ENCODE data around the gene TOM1L1. TPM values are rescaled to one million over a fixed set of nuclear protein-coding genes. Genes with fewer than 3 reads are reported as not detected.

The TOM1L1 gene
- total RNA-seq, 1 experiment from 2014 or later, result 46.8 TPM

DNA sequence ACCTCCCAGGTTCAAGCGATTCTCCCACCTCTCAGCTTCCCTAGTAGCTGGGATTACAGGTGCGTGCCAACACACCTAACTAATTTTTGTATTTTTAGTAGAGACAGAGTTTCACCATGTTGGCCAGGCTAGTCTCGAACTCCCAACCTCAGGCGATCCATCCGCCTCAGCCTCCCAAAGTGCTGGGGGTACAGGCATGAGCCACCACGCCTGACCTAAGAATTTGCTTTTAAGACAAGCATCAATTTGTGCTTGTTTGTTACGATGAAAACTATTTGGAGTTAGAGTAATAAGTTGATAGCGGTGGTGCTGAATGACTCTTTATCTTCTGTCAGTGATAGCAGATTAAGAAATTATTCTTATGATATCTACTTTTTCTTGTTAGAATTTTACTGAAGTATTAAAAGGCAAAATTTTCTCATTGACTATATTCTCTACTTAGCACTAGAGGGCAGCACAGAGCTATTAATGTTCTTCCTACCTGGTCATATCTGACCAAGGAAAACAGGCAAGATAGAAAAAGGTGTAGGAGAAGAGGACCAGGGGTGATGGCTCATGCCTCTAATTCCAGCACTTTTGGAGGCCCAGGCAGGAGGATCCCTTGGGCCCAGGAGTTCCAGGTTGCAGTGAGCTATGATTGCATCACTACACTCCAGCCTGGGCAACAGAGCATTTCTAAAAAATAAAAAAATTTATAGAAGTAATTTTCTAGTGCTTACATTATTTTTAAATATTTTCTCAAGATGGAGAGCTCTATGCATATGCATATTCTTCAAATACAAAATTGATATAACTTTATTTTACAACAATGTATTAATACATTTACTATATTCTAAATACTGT lies 92.4 kb downstream of the TOM1L1 start:
- peak; percentile 10 for DNase-seq
- CTCF ChIA-PET, result interaction anchor here (0.7 to 1.8 kb wide), 7 partner anchors 13 to 691 kb away, joined by 3 to 15 read pairs (median 4); no protein-coding TSS in a partner anchor
- H3K27ac Mint-ChIP-seq (ENCODE audit: unreplicated experiment), result no peak overlapping the region
- intact Hi-C loops (cut with micrococcal nuclease; ENCODE audit: unreplicated experiment), result loop anchor here (1.0 to 2.0 kb wide), 3 partner anchors 304 to 520 kb away; no protein-coding TSS in a partner anchor
- no peaks in the 10 kb centered on the region for H3K9me3 Mint-ChIP-seq (ENCODE audit: low read depth, unreplicated experiment)
- BruUV-seq (replicated peaks), result no TSS peak
- H3K4me1 Mint-ChIP-seq (ENCODE audit: low read depth, unreplicated experiment), result no peaks in the 10 kb centered on the region
- no peak overlapping the region for H3K4me3 Mint-ChIP-seq (ENCODE audit: low read depth, unreplicated experiment)
- H3K27me3 Mint-ChIP-seq (ENCODE audit: unreplicated experiment), result no peaks in the 10 kb centered on the region
- H3K36me3 Mint-ChIP-seq (ENCODE audit: insufficient read depth, unreplicated experiment), result no peaks in the 10 kb centered on the region
- TF ChIP-seq, protein P1, sequence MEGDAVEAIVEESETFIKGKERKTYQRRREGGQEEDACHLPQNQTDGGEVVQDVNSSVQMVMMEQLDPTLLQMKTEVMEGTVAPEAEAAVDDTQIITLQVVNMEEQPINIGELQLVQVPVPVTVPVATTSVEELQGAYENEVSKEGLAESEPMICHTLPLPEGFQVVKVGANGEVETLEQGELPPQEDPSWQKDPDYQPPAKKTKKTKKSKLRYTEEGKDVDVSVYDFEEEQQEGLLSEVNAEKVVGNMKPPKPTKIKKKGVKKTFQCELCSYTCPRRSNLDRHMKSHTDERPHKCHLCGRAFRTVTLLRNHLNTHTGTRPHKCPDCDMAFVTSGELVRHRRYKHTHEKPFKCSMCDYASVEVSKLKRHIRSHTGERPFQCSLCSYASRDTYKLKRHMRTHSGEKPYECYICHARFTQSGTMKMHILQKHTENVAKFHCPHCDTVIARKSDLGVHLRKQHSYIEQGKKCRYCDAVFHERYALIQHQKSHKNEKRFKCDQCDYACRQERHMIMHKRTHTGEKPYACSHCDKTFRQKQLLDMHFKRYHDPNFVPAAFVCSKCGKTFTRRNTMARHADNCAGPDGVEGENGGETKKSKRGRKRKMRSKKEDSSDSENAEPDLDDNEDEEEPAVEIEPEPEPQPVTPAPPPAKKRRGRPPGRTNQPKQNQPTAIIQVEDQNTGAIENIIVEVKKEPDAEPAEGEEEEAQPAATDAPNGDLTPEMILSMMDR (IDR thresholded peaks at IDR 0.05; ENCODE audit: unreplicated experiment), result peak; percentile 23

GRCh38 chr17:54996441-54996840 lies 95.8 kb downstream of the TOM1L1 start:
- TF ChIP-seq, protein P1 (IDR thresholded peaks at IDR 0.05; ENCODE audit: unreplicated experiment), result no peak
- BruUV-seq (replicated peaks), result no TSS peak
- Mint-ChIP-seq H3K4me1 (ENCODE audit: low read depth, unreplicated experiment) (no peaks in the 10 kb centered on the region), H3K36me3 (ENCODE audit: insufficient read depth, unreplicated experiment) (no peaks in the 10 kb centered on the region), H3K27me3 (ENCODE audit: unreplicated experiment) (no peaks in the 10 kb centered on the region), H3K27ac (ENCODE audit: unreplicated experiment) (no peak overlapping the region), H3K4me3 (ENCODE audit: low read depth, unreplicated experiment) (no peak overlapping the region), H3K9me3 (ENCODE audit: low read depth, unreplicated experiment) (no peaks in the 10 kb centered on the region)
- DNase-seq, result no peak
- CTCF ChIA-PET, result no interaction called here
- intact Hi-C loops (cut with micrococcal nuclease; ENCODE audit: unreplicated experiment), result no loop called here

DNA sequence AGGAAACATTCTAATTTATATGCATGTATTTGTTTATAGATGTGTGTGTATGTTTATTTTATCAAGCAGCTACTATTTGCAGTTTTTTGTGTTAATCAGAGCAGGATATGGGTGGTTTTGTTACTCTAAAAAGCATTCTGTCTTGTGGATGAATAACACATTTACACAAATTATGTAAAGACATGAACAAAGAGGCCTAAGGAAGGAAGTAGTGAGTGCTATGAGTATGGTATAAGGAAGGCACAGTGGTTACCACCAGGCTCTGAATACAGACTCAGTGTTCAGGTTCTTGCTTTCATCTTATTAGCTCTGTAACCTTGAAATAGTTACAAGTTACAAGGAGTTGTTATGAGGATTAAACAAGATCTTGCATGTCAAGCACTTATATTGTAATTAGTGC lies 101.8 kb downstream of the TOM1L1 start:
- H3K4me1 Mint-ChIP-seq (ENCODE audit: low read depth, unreplicated experiment), result no peaks in the 10 kb centered on the region
- no peak overlapping the region for H3K27ac Mint-ChIP-seq (ENCODE audit: unreplicated experiment)
- H3K9me3 Mint-ChIP-seq (ENCODE audit: low read depth, unreplicated experiment), result no peaks in the 10 kb centered on the region
- DNase-seq, result no peak
- H3K27me3 Mint-ChIP-seq (ENCODE audit: unreplicated experiment), result no peaks in the 10 kb centered on the region
- CTCF ChIA-PET, result no interaction called here
- TF ChIP-seq, protein P1 (IDR thresholded peaks at IDR 0.05; ENCODE audit: unreplicated experiment), result no peak
- H3K4me3 Mint-ChIP-seq (ENCODE audit: low read depth, unreplicated experiment), result no peak overlapping the region
- BruUV-seq (replicated peaks), result no TSS peak
- intact Hi-C loops (cut with micrococcal nuclease; ENCODE audit: unreplicated experiment), result no loop called here
- H3K36me3 Mint-ChIP-seq (ENCODE audit: insufficient read depth, unreplicated experiment), result no peaks in the 10 kb centered on the region

- intact Hi-C loops (cut with micrococcal nuclease; ENCODE audit: unreplicated experiment), result no loop called here
- no peaks in the 10 kb centered on the region for H3K4me1 Mint-ChIP-seq (ENCODE audit: low read depth, unreplicated experiment)
- TF ChIP-seq, protein P1 (IDR thresholded peaks at IDR 0.05; ENCODE audit: unreplicated experiment), result no peak
- no peak for DNase-seq
- CTCF ChIA-PET, result interaction anchor here (1.9 kb wide), 1 partner anchor 12 kb away, joined by 15 read pairs; no protein-coding TSS in a partner anchor
- H3K27ac Mint-ChIP-seq (ENCODE audit: unreplicated experiment), result no peak overlapping the region
- no TSS peak for BruUV-seq (replicated peaks)
- no peaks in the 10 kb centered on the region for H3K9me3 Mint-ChIP-seq (ENCODE audit: low read depth, unreplicated experiment)
- no peaks in the 10 kb centered on the region for H3K36me3 Mint-ChIP-seq (ENCODE audit: insufficient read depth, unreplicated experiment)
- no peaks in the 10 kb centered on the region for H3K27me3 Mint-ChIP-seq (ENCODE audit: unreplicated experiment)
- no peak overlapping the region for H3K4me3 Mint-ChIP-seq (ENCODE audit: low read depth, unreplicated experiment)
These were observed 103.8 kb downstream of the TOM1L1 start for GRCh38 chr17:55004484-55004883.

All from Calu3 (cell line).